GOT3 (cell line): ENCODE measurements around the gene SMDT1.
"Not testable (repeated sequence)": the region's sequence is repeated elsewhere in the genome, so short reads cannot be mapped to it uniquely, and the experiment has no call there.

Experiments
- DNase-seq: peaks from one replicate; lab custom pipeline; 2025; ENCODE audit warnings: mixed read lengths; lab: John Stamatoyannopoulos, UW

SMDT1 gene

DNA sequence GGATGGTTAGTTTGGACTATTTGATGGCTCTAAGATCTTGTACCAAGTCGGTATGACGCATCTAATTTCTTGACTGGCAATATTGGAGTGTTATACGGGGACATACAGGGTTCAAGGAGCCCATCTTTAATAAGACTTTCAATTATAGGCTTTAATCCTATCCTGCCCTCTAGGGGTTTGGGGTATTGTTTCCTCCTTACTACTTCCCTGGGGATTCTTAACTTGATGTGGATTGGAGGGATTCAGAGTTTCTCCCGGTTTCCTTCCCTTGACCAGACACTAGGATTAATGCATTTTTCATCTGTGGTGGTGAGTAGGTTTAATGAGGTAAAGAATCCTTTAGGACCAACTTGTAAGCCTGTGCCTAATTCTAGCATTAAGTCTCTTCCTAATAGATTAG, 32.3 kb downstream of the SMDT1 start:
- DNase-seq: no peak

DNA sequence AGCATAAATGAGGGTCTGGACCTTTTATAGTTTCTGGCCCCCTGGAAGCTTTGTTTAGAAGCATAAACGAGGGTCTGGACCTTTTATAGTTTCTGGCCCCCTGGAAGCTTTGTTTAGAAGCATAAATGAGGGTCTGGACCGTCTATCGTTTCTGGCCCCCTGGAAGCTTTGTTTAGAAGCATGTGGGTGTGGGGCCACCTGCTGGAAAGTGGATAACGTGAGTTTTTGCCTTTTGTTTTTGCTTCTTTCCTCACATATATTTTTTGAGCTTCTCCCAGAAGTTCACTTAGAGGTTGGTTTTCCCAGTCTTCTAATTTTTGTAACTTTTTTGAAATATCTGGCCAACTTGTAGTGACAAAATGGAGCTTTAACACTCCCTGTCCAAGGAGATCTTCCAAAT, 33.3 kb downstream of the SMDT1 start:
- DNase-seq: not testable (repeated sequence)

GRCh38 chr22:42114721-42115120, 35.2 kb downstream of the SMDT1 start:
- no peak for DNase-seq

DNA sequence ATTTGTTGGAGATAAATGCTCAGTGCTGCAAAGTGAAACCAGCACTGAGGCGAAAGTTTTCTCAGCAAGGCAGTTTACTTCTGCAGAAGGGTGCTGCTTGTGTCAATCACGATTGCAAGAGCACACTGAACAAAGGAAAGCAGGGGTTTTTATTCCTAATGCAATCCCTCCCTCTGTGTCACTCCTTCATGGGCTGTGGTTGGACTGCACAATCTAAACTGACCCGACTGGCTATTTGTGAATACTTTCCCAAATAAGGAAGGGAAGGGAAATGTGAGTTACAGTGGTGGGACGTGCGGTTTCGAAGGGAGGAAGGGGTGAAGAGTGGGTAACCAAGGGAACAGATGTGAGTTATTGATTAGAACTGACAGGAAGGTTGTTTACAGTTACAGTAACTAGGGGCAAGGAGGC, 35.9 kb downstream of the SMDT1 start:
- DNase-seq: not testable (repeated sequence)

- no peak for DNase-seq
Measured at GRCh38 chr22:42116848-42117424, 37.4 kb downstream of the SMDT1 start.

DNA sequence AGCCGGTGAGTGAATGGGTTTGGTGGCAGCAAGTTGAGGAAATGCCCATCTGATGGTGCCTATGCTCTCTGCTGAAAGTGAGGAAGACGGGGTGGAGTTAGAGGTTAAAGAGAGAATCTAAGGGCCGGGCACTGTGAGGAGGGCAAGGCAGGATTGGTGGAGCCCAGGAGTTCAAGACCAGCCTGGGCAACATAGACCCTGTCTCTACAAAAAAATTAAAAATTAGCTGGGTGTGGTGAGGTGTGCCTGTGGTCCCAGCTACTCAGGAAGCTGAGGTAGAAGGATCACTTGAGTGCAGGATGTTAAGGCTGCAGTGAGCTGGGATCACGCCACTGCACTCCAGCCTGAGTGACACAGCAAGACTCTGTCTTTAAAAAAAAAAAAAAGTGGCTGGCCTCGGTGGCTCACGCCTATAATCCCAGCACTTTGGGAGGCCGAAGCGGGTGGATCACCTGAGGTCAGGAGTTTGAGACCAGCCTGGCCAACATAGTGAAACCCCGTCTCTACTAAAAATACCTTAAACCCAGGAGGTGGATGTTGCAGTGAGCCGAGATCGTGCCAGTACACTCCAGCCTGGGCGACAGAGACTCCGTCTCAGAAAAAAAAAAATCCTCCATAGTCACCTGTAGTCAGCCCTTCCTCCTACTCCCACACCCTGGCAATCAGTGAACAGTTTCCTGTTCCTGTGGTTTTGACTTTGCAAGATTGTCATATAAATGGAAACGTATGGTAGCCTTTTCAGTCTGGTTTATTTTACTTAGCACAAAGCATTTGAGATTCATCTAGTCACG, 40.9 kb downstream of the SMDT1 start:
- DNase-seq: not testable (repeated sequence)

- not testable (repeated sequence) for DNase-seq
Measured at GRCh38 chr22:42123529-42123928, 44.0 kb downstream of the SMDT1 start.

DNA sequence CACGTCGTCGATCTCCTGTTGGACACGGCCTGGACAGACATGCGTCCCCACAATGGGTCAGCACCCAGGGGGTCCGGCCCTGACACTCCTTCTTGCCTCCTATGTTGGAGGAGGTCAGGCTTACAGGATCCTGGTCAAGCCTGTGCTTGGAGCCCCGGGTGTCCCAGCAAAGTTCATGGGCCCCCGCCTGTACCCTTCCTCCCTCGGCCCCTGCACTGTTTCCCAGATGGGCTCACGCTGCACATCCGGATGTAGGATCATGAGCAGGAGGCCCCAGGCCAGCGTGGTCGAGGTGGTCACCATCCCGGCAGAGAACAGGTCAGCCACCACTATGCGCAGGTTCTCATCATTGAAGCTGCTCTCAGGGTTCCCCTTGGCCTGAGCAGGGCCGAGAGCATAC, 48.1 kb downstream of the SMDT1 start:
- no peak for DNase-seq

DNA sequence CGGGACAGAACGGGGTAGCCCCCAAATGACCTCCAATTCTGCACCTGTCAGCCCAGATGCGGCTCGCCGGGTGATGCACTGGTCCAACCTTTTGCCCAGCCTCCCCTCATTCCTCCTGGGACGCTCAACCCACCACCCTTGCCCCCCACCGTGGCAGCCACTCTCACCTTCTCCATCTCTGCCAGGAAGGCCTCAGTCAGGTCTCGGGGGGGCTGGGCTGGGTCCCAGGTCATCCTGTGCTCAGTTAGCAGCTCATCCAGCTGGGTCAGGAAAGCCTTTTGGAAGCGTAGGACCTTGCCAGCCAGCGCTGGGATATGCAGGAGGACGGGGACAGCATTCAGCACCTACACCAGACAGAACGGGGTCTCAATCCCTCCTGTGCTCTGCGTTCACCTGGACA, 48.5 kb downstream of the SMDT1 start:
- DNase-seq: not testable (repeated sequence)

DNA sequence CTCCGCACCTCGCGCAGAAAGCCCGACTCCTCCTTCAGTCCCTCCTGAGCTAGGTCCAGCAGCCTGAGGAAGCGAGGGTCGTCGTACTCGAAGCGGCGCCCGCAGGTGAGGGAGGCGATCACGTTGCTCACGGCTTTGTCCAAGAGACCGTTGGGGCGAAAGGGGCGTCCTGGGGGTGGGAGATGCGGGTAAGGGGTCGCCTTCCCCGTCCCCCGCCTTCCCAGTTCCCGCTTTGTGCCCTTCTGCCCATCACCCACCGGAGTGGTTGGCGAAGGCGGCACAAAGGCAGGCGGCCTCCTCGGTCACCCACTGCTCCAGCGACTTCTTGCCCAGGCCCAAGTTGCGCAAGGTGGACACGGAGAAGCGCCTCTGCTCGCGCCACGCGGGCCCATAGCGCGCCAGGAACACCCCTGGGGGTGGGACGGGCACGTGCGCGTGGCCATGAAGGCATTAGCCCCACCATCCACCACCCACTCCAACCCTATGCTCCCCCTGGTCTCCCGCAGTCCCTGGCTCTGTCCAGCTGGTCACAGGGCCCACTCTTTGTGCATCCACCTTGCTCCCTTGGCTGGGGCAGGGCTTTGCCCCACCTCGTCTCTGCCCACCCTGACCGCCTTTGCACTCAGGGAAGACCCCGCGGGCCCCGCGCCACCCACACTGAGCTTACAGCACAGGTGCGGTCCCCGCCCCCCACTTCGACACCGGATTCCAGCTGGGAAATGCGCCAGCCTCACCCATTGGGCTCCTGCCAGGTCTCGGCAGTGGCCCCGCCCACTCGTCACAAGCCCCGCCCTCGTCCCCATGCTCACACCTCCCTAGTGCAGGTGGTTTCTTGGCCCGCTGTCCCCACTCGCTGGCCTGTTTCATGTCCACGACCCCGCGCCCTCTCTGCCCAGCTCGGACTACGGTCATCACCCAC, 49.5 kb downstream of the SMDT1 start:
- not testable (repeated sequence) for DNase-seq

DNA sequence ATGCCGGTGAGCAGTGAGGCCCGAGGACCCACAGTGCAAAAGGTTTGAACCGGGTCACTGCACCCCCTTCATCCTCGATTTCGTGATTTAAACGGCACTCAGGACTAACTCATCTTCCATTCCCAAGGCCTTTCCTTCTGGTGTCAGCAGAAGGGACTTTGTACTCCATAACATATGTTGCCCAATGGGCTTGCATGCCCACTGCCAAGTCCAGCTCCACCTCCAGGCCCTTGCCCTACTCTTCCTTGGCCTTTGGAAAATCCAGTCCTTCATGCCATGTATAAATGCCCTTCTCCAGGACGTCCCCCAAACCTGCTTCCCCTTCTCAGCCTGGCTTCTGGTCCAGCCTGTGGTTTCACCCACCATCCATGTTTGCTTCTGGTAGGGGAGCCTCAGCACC, 50.7 kb downstream of the SMDT1 start:
- not testable (repeated sequence) for DNase-seq

GRCh38 chr22:42130639-42131431, 51.3 kb downstream of the SMDT1 start, which contains the start of gene CYP2D6:
Gene CYP2D6, minus strand, starts transcription at chr22:42130810. Its CDS starts 19 bp downstream, at chr22:42130791.
- DNase-seq: not testable (repeated sequence)

DNA sequence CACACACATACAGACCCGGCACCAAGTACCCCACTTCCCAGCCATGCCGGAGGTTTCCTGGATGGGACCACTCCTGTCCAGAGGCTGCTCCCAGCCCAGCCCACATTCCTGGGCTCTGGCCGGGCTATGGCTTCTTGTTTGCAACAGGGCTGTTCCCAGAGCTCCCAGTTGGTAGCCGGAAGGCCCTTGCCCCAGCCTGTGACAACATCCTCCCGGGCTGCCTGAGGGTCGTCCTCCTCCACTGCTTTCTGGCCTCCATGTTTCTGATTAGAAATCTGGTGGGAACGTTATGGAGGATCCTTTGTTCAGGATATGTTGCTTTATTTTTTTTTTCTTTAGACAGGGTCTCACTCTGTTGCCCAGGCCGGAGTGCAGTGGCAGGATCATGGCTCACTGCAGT, 52.1 kb downstream of the SMDT1 start:
- DNase-seq: no peak

GRCh38 chr22:42132457-42132856, 53.0 kb downstream of the SMDT1 start:
- no peak for DNase-seq
